ENCODE results near the gene BNIP3. TPM values are rescaled to one million over a fixed set of nuclear protein-coding genes. Genes with fewer than 3 reads are reported as not detected.

BNIP3 gene
- total RNA-seq, 2 donors from 2014 or later: 147 to 158 TPM

GRCh38 chr10:131968949-131969348 is 12.8 kb downstream of the BNIP3 start:
- no peak overlapping the region for H3K4me3 ChIP-seq
- TF ChIP-seq POLR2A (IDR thresholded peaks at IDR 0.05): no peak
- no peak for TF ChIP-seq CTCF (IDR thresholded peaks at IDR 0.05)
- intact Hi-C loops (cut with DNase I): no loop called here
- 92 to 93% methylated on average over 12 to 13 of the region's 13 CpGs for WGBS, 2 donors
- H3K27ac ChIP-seq: no peak overlapping the region
- no peaks in the 10 kb centered on the region for H3K27me3 ChIP-seq
- no peaks in the 10 kb centered on the region for H3K9me3 ChIP-seq
- H3K36me3 ChIP-seq (replicated peaks in 1 of 2; ENCODE audit: insufficient read depth in 1 of 2, low read depth in 2 of 2): peaks cover 25 to 31% of the 10 kb centered on the region in 2 donors
- ATAC-seq (no peak), DNase-seq (no peak)
- peaks cover 18% of the 10 kb centered on the region for H3K4me1 ChIP-seq

- no peak overlapping the region for H3K4me3 ChIP-seq
- WGBS, 2 donors: 90 to 94% methylated on average over 9 of the region's 9 CpGs
- peak in 3 of 4 donors; percentile 10 to 28 (median 18) for DNase-seq
- peaks cover 23% of the 10 kb centered on the region for H3K4me1 ChIP-seq
- H3K36me3 ChIP-seq (replicated peaks in 1 of 2; ENCODE audit: insufficient read depth in 1 of 2, low read depth in 2 of 2): peaks cover 0 to 15% of the 10 kb centered on the region in 2 donors
- H3K9me3 ChIP-seq: no peaks in the 10 kb centered on the region
- ATAC-seq: peak; percentile 8
- peak in 1 of 3 donors; percentile 1 for TF ChIP-seq POLR2A (IDR thresholded peaks at IDR 0.05)
- TF ChIP-seq CTCF (IDR thresholded peaks at IDR 0.05): no peak
- H3K27me3 ChIP-seq: no peaks in the 10 kb centered on the region
- peak overlapping the region in 1 of 4 donors; percentile 30 for H3K27ac ChIP-seq
- intact Hi-C loops (cut with DNase I): no loop called here
Measured at GRCh38 chr10:131964298-131964697, 17.4 kb downstream of the BNIP3 start.

- intact Hi-C loops (cut with DNase I): no loop called here
- no peaks in the 10 kb centered on the region for H3K9me3 ChIP-seq
- peaks cover 0 to 12% of the 10 kb centered on the region in 2 donors for H3K36me3 ChIP-seq (replicated peaks in 1 of 2; ENCODE audit: insufficient read depth in 1 of 2, low read depth in 2 of 2)
- 63 to 71% methylated on average over 9 of the region's 9 CpGs for WGBS, 2 donors
- H3K27me3 ChIP-seq: no peaks in the 10 kb centered on the region
- H3K4me1 ChIP-seq: peaks cover 23% of the 10 kb centered on the region
- TF ChIP-seq POLR2A (IDR thresholded peaks at IDR 0.05) (peak in 1 of 3 donors; percentile 5), CTCF (IDR thresholded peaks at IDR 0.05) (no peak)
- no peak overlapping the region for H3K4me3 ChIP-seq
- H3K27ac ChIP-seq: peak overlapping the region in 1 of 4 donors; percentile 30
- ATAC-seq (no peak), DNase-seq (peak in 3 of 4 donors; percentile 3 to 20 (median 12))
Measured at GRCh38 chr10:131963811-131964210, 17.9 kb downstream of the BNIP3 start.

GRCh38 chr10:131963350-131963749 is 18.4 kb downstream of the BNIP3 start:
- WGBS, 2 donors: 89 to 90% methylated on average over 20 of the region's 20 CpGs
- Histone ChIP-seq H3K9me3 (no peaks in the 10 kb centered on the region), H3K4me1 (peaks cover 23% of the 10 kb centered on the region), H3K4me3 (no peak overlapping the region), H3K27ac (peak overlapping the region in 2 of 4 donors; percentile 59 to 73), H3K36me3 (replicated peaks in 1 of 2; ENCODE audit: insufficient read depth in 1 of 2, low read depth in 2 of 2) (peaks cover 0 to 8% of the 10 kb centered on the region in 2 donors), H3K27me3 (no peaks in the 10 kb centered on the region)
- DNase-seq: peak in 3 of 4 donors; percentile 19 to 37 (median 24)
- intact Hi-C loops (cut with DNase I): no loop called here
- ATAC-seq: no peak
- TF ChIP-seq POLR2A (IDR thresholded peaks at IDR 0.05): no peak
- TF ChIP-seq CTCF (IDR thresholded peaks at IDR 0.05): no peak

All from body of pancreas (tissue), 4 donors.